RWPE2 (cell line): ENCODE data around the gene ABCA9.

Experiments
- ATAC-seq: fragments of 200-7000 bp; cut with Tn5 transposase; 3 replicates; pipeline ENCODE4 v1.9.1; 2021; ENCODE audit warnings: low read depth
- DNase-seq: peaks from one replicate; pipeline ENCODE4 v3.0.0-alpha.2; 2020; ENCODE audit warnings: low spot score
- H3K27ac ChIP-seq: fragments of 450-650 bp; 2 replicates; pipeline ENCODE4 v1.5.1; 2017; ENCODE audit warnings: mild to moderate bottlenecking; ENCODE audit not compliant: poor library complexity, severe bottlenecking
- H3K27me3 ChIP-seq: fragments of 250-450 bp; sonication (Bioruptor Pico); 2 replicates; pipeline ENCODE4 v1.5.1; 2021; ENCODE audit warnings: mild to moderate bottlenecking, moderate library complexity; ENCODE audit not compliant: insufficient read depth, poor library complexity, severe bottlenecking
- H3K36me3 ChIP-seq: fragments of 250-450 bp; sonication (Bioruptor Pico); 2 replicates; pipeline ENCODE4 v1.5.1; 2020; ENCODE audit warnings: low read depth, mild to moderate bottlenecking, moderate library complexity
- H3K4me1 ChIP-seq: fragments of 250-450 bp; sonication (Bioruptor Pico); 2 replicates; pipeline ENCODE4 v1.5.1; 2021; ENCODE audit warnings: mild to moderate bottlenecking, moderate library complexity; ENCODE audit not compliant: insufficient read depth, poor library complexity, severe bottlenecking
- H3K4me3 ChIP-seq: fragments of 250-450 bp; sonication (Bioruptor Pico); 2 replicates; pipeline ENCODE4 v1.5.1; 2021; ENCODE audit warnings: mild to moderate bottlenecking, moderate library complexity; ENCODE audit not compliant: severe bottlenecking
- H3K9me3 ChIP-seq: fragments of 250-450 bp; sonication (Bioruptor Pico); 2 replicates; pipeline ENCODE4 v1.5.1; 2021; ENCODE audit warnings: mild to moderate bottlenecking, moderate library complexity; ENCODE audit not compliant: severe bottlenecking
- CTCF ChIP-seq: fragments of 450-650 bp; IDR thresholded peaks from one replicate; pipeline ENCODE4 v1.5.1; 2017; ENCODE audit warnings: mild to moderate bottlenecking, moderate library complexity; ENCODE audit not compliant: poor library complexity, severe bottlenecking

The ABCA9 gene

GRCh38 chr17:69096541-69096940 is 35.8 kb upstream of the ABCA9 start:
- TF ChIP-seq CTCF = no peak
- no peaks in the 10 kb centered on the region for H3K36me3 ChIP-seq
- DNase-seq = no peak
- H3K9me3 ChIP-seq = no peaks in the 10 kb centered on the region
- no peak overlapping the region for H3K4me3 ChIP-seq
- H3K27me3 ChIP-seq = no peaks in the 10 kb centered on the region
- ATAC-seq = no peak
- H3K4me1 ChIP-seq = no peaks in the 10 kb centered on the region
- H3K27ac ChIP-seq = no peak overlapping the region

GRCh38 chr17:69093995-69094394 is 33.3 kb upstream of the ABCA9 start:
- no peaks in the 10 kb centered on the region for H3K4me1 ChIP-seq
- H3K4me3 ChIP-seq = no peak overlapping the region
- no peaks in the 10 kb centered on the region for H3K9me3 ChIP-seq
- no peaks in the 10 kb centered on the region for H3K27me3 ChIP-seq
- ATAC-seq (no peak), DNase-seq (no peak)
- H3K27ac ChIP-seq = no peak overlapping the region
- no peaks in the 10 kb centered on the region for H3K36me3 ChIP-seq
- no peak for TF ChIP-seq CTCF

- no peaks in the 10 kb centered on the region for H3K9me3 ChIP-seq
- H3K4me1 ChIP-seq = no peaks in the 10 kb centered on the region
- ATAC-seq = no peak
- H3K4me3 ChIP-seq = no peak overlapping the region
- H3K36me3 ChIP-seq = no peaks in the 10 kb centered on the region
- no peaks in the 10 kb centered on the region for H3K27me3 ChIP-seq
- TF ChIP-seq CTCF = no peak
- H3K27ac ChIP-seq = no peak overlapping the region
- DNase-seq = no peak
Observed at GRCh38 chr17:69093279-69093789, 32.6 kb upstream of the ABCA9 start.

GRCh38 chr17:69090365-69090764 is 29.6 kb upstream of the ABCA9 start:
- no peaks in the 10 kb centered on the region for H3K9me3 ChIP-seq
- H3K27me3 ChIP-seq = no peaks in the 10 kb centered on the region
- no peak overlapping the region for H3K4me3 ChIP-seq
- no peak for ATAC-seq
- no peak overlapping the region for H3K27ac ChIP-seq
- TF ChIP-seq CTCF = no peak
- no peaks in the 10 kb centered on the region for H3K4me1 ChIP-seq
- no peaks in the 10 kb centered on the region for H3K36me3 ChIP-seq
- DNase-seq = no peak

- H3K4me3 ChIP-seq = no peak overlapping the region
- no peaks in the 10 kb centered on the region for H3K36me3 ChIP-seq
- no peak for DNase-seq
- H3K27ac ChIP-seq = no peak overlapping the region
- no peak for ATAC-seq
- no peak for TF ChIP-seq CTCF
- no peaks in the 10 kb centered on the region for H3K27me3 ChIP-seq
- H3K4me1 ChIP-seq = no peaks in the 10 kb centered on the region
- H3K9me3 ChIP-seq = no peaks in the 10 kb centered on the region
Observed at GRCh38 chr17:69088643-69089200, 28.0 kb upstream of the ABCA9 start.
